ENCODE results near the gene MBTPS1.

GRCh38 chr16:84059111-84059510, 57.6 kb downstream of the MBTPS1 start:
- TF ChIP-seq ZFP30 (CRISPR knock-in tag; IDR thresholded peaks at IDR 0.05) (no peak), PATZ1 (CRISPR knock-in tag; IDR thresholded peaks at IDR 0.05; ENCODE audit: borderline replicate concordance) (no peak), ZC3H10 (CRISPR knock-in tag; IDR thresholded peaks at IDR 0.05) (no peak), ARNTL (CRISPR knock-in tag; IDR thresholded peaks at IDR 0.05; ENCODE audit: borderline replicate concordance, low read depth) (no peak), SNAI2 (CRISPR knock-in tag; IDR thresholded peaks at IDR 0.05) (no peak), ZNF8 (CRISPR knock-in tag; IDR thresholded peaks at IDR 0.05) (no peak), ZFP3 (CRISPR knock-in tag; IDR thresholded peaks at IDR 0.05) (no peak), ESRRG (CRISPR knock-in tag; IDR thresholded peaks at IDR 0.05) (no peak), TOX (CRISPR knock-in tag; IDR thresholded peaks at IDR 0.05; ENCODE audit: borderline replicate concordance) (no peak), ISL1 (CRISPR knock-in tag; IDR thresholded peaks at IDR 0.05) (no peak), RARB (CRISPR knock-in tag; IDR thresholded peaks at IDR 0.05) (no peak), ZNF565 (CRISPR knock-in tag; conservative IDR thresholded peaks at IDR 0.05; ENCODE audit: low read depth) (no peak), CREB5 (CRISPR knock-in tag; IDR thresholded peaks at IDR 0.05; ENCODE audit: low read depth) (no peak), CSDC2 (CRISPR knock-in tag; IDR thresholded peaks at IDR 0.05) (no peak)
